SU-DHL-6 (cell line): ENCODE measurements around the gene PIK3CA.

ENCODE experiments used
- H2AFZ ChIP-seq: fragments of 200-600 bp; sonication (generic); 2 replicates; pipeline ENCODE4 v1.6.1; 2014; ENCODE audit warnings: low read depth, mild to moderate bottlenecking, moderate library complexity, mixed read lengths, antibody characterized with exemption, low read length; ENCODE audit not compliant: severe bottlenecking
- H3F3A ChIP-seq: fragments of 200-600 bp; shearing (Covaris generic); 2 replicates; pipeline ENCODE4 v1.6.0; 2016; ENCODE audit warnings: antibody characterized with exemption, mild to moderate bottlenecking; ENCODE audit not compliant: insufficient read depth
- H3K27ac ChIP-seq: fragments of 200-600 bp; sonication (generic); 2 replicates; pipeline ENCODE4 v1.5.1; 2016; ENCODE audit warnings: low read depth, mild to moderate bottlenecking, low read length, moderate library complexity, mixed read lengths
- H3K27me3 ChIP-seq: fragments of 200-600 bp; sonication (generic), shearing (Covaris generic); 2 replicates; pipeline ENCODE4 v1.6.0; 2014; ENCODE audit warnings: mild to moderate bottlenecking, low read length
- H3K36me3 ChIP-seq: fragments of 200-600 bp; sonication (generic); 2 replicates; pipeline ENCODE4 v1.6.1; 2014; ENCODE audit warnings: mild to moderate bottlenecking, low read length, mixed read lengths
- H3K4me2 ChIP-seq: fragments of 300-600, 200-600 bp; shearing (Covaris generic), sonication (generic); 2 replicates; pipeline ENCODE4 v1.6.0; 2014; ENCODE audit warnings: low read length, low read depth, mild to moderate bottlenecking; ENCODE audit not compliant: poor library complexity, severe bottlenecking
- H3K4me3 ChIP-seq: fragments of 200-600 bp; sonication (generic); 2 replicates; pipeline ENCODE4 v1.5.1; 2014; ENCODE audit warnings: antibody characterized with exemption, low read length, mild to moderate bottlenecking, mixed read lengths; ENCODE audit not compliant: insufficient read depth, poor library complexity, severe bottlenecking
- H3K79me2 ChIP-seq: fragments of 200-600 bp; sonication (generic); 2 replicates; pipeline ENCODE4 v1.6.1; 2014; ENCODE audit warnings: mild to moderate bottlenecking, low read length, moderate library complexity; ENCODE audit not compliant: insufficient read depth
- H3K9ac ChIP-seq: fragments of 200-600 bp; sonication (generic); 2 replicates; pipeline ENCODE4 v1.7.0; 2014; ENCODE audit warnings: mild to moderate bottlenecking, low read length
- H3K9me2 ChIP-seq: fragments of 200-600 bp; sonication (generic); replicated peaks from 2 replicates; pipeline ENCODE4 v1.6.1; 2014; ENCODE audit warnings: low read length; ENCODE audit not compliant: insufficient read depth
- H3K9me3 ChIP-seq: fragments of 200-600 bp; sonication (generic); 2 replicates; pipeline ENCODE4 v1.6.1; 2014; ENCODE audit warnings: low read length, mixed read lengths; ENCODE audit not compliant: insufficient read depth
- H4K20me1 ChIP-seq: fragments of 200-600 bp; sonication (generic); 2 replicates; pipeline ENCODE4 v1.6.1; 2014; ENCODE audit warnings: low read depth, mild to moderate bottlenecking, antibody characterized with exemption, low read length, moderate library complexity, mixed read lengths
- CTCF ChIP-seq: fragments of 200-600 bp; sonication (generic); IDR thresholded peaks from one replicate; pipeline ENCODE4 v1.5.1; 2017; ENCODE audit warnings: antibody characterized with exemption, mild to moderate bottlenecking, low read length, moderate library complexity; ENCODE audit not compliant: insufficient read depth, poor library complexity, severe bottlenecking
- EZH2phosphoT487 ChIP-seq: fragments of 200-600 bp; sonication (generic), shearing (Covaris generic); conservative IDR thresholded peaks from 2 replicates; pipeline ENCODE4 v1.6.1; 2018; ENCODE audit warnings: mild to moderate bottlenecking, antibody characterized with exemption, low read length, moderate library complexity, mixed read lengths

The PIK3CA gene

DNA sequence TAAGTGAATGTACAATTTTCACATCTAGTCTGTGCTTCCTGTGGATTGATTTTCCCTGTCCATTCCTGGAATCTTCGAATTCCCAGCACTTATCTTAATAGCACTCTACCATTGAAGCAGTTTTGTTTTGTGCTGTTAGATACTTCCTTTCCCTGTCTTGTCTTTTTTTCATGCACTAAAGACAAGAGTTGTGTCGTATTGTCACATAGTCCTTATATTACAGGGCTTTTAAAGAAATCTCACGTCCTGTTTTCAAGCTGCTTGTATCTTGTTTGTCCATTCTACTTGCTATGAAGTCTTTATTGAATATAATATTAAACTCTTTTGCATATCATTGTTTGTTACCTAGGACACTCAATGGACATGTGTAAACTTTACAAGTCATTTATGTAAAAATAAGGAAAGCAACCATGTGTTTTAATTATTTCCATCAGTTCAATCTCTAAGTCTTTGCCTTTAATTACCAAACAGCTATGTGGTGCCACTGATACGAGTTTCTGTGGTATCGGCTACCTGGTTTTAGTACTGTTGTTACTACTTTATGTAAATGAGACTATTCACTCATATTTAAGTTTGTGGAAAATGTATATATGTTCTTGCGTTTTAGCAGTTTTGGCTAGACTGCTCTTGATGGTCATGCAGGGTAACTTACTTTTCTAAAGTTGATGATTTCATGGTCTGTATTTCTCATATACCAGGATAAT, 10.3 kb downstream of the PIK3CA start:
- no peaks in the 10 kb centered on the region; the same call in 1 of the 2 replicates for H3K79me2 ChIP-seq

GRCh38 chr3:179163503-179163902, 15.3 kb downstream of the PIK3CA start:
- Histone ChIP-seq H3K79me2 (no peaks in the 10 kb centered on the region), H3K9me2 (no peaks in the 10 kb centered on the region), H3K9ac (no peak overlapping the region), H2AFZ (no peak overlapping the region), H3K4me2 (no peak overlapping the region), H3K27me3 (no peaks in the 10 kb centered on the region), H3K9me3 (no peaks in the 10 kb centered on the region), H4K20me1 (peaks cover 31% of the 10 kb centered on the region), H3K27ac (no peak overlapping the region), H3F3A (no peaks in the 10 kb centered on the region), H3K4me3 (no peak overlapping the region), H3K36me3 (no peaks in the 10 kb centered on the region)
- TF ChIP-seq CTCF = no peak
- TF ChIP-seq EZH2phosphoT487 = no peak

More for the DNA sequence above, 10.3 kb downstream of the PIK3CA start:
- no peaks in the 10 kb centered on the region for H3K27me3 ChIP-seq
- H3K36me3 ChIP-seq = no peaks in the 10 kb centered on the region
- no peak overlapping the region for H3K4me2 ChIP-seq
- no peaks in the 10 kb centered on the region for H3F3A ChIP-seq
- no peak overlapping the region for H3K9ac ChIP-seq
- no peak overlapping the region for H3K4me3 ChIP-seq
- H3K9me2 ChIP-seq = no peaks in the 10 kb centered on the region
- H3K9me3 ChIP-seq = no peaks in the 10 kb centered on the region
- H4K20me1 ChIP-seq = peaks cover 32% of the 10 kb centered on the region
- no peak overlapping the region for H3K27ac ChIP-seq
- TF ChIP-seq EZH2phosphoT487 = no peak
- no peak for TF ChIP-seq CTCF
- no peak overlapping the region for H2AFZ ChIP-seq

DNA sequence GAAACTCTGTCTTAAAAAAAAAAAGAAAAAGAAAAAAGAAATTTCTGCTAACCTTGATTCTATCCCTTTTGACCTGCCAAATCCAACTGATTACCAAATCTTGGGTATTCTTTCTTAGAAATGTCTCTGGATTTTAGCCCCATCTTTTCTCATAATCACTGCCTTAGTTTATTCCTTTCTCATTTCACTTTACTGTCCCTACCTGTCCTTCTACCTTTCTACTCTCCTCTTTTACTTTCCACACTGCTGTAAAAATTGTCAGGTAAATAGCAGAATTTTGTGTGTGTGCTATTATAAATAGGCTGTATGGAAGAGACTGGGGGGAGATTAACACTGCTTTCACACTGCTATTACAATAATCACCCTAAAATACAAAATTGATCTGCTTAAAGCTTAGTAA, 16.7 kb downstream of the PIK3CA start:
- Histone ChIP-seq H3K4me3 (no peak overlapping the region), H3K79me2 (no peaks in the 10 kb centered on the region), H3K9me2 (no peaks in the 10 kb centered on the region), H3K27ac (no peak overlapping the region), H3K4me2 (no peak overlapping the region), H3K27me3 (no peaks in the 10 kb centered on the region), H3F3A (no peaks in the 10 kb centered on the region), H3K9me3 (no peaks in the 10 kb centered on the region), H3K36me3 (no peaks in the 10 kb centered on the region), H2AFZ (no peak overlapping the region), H3K9ac (no peak overlapping the region), H4K20me1 (peaks cover 26% of the 10 kb centered on the region)
- TF ChIP-seq CTCF (no peak), EZH2phosphoT487 (no peak)
